Measurements from ENCODE around the gene C9orf50.

GRCh38 chr9:129649726-129650679, 29.1 kb upstream of the C9orf50 start:
- no peak for TF ChIP-seq SPI1 (IDR thresholded peaks at IDR 0.05; ENCODE audit: low read depth, low read length)
- TF ChIP-seq POLR2AphosphoS5 (IDR thresholded peaks at IDR 0.05; ENCODE audit: low read depth, low read length): no peak

All from GM12891 (cell line).